ENCODE results near the gene DYNLL1. TPM values are rescaled to one million over a fixed set of nuclear protein-coding genes. Genes with fewer than 3 reads are reported as not detected.
"Not testable (repeated sequence)": the region's sequence is repeated elsewhere in the genome, so short reads cannot be mapped to it uniquely, and the experiment has no call there.

DYNLL1 gene
- total RNA-seq, 1 experiment from 2014 or later = 243 TPM

- Histone ChIP-seq H3K4me3 (replicated peaks in 1 of 2; ENCODE audit: low read depth in 1 of 2, low read length in 2 of 2) (no peak overlapping the region), H3K79me2 (ENCODE audit: insufficient read depth, low read length) (0 out of 2 replicates have a peak, but pooled peaks cover 2% of the 10 kb centered on the region), H2AFZ (ENCODE audit: low read depth, low read length, poor library complexity, severe bottlenecking) (no peak overlapping the region), H3K27ac (ENCODE audit: low read depth, low read length) (no peak overlapping the region), H3K9ac (ENCODE audit: low read length) (no peak overlapping the region), H3K4me1 (ENCODE audit: control insufficient read depth in 1 of 2, insufficient read depth in 2 of 2, low read length in 2 of 2) (no peaks in the 10 kb centered on the region), H3K27me3 (ENCODE audit: insufficient read depth, low read length) (no peaks in the 10 kb centered on the region), H3K9me3 (ENCODE audit: control insufficient read depth in 1 of 2, insufficient read depth in 1 of 2, low read depth in 1 of 2, low read length in 2 of 2) (no peaks in the 10 kb centered on the region), H4K20me1 (ENCODE audit: insufficient read depth) (no peaks in the 10 kb centered on the region), H3K9me2 (ENCODE audit: insufficient read depth) (no peaks in the 10 kb centered on the region), H3K36me3 (ENCODE audit: control insufficient read depth in 1 of 2, insufficient read depth in 2 of 2, low read length in 2 of 2) (no peaks in the 10 kb centered on the region; a peak in 2 of 4 replicates), H3K4me2 (ENCODE audit: low read length) (no peak overlapping the region)
- no TSS peak for BruUV-seq (replicated peaks)
- no peak for DNase-seq (ENCODE audit: low read depth, low spot score)
- no peak for ATAC-seq
- TF ChIP-seq CBX3 (IDR thresholded peaks at IDR 0.05; ENCODE audit: low read depth) (no peak), SIN3A (IDR thresholded peaks at IDR 0.05; ENCODE audit: low read depth) (no peak), YY1 (IDR thresholded peaks at IDR 0.05; ENCODE audit: extremely low read depth, insufficient replicate concordance, low read depth, low read length) (no peak), REST (IDR thresholded peaks at IDR 0.05; ENCODE audit: low read depth) (no peak), EGR1 (IDR thresholded peaks at IDR 0.05; ENCODE audit: low read depth) (no peak), SRF (IDR thresholded peaks at IDR 0.05; ENCODE audit: low read depth) (no peak), MAX (IDR thresholded peaks at IDR 0.05) (no peak)
- intact Hi-C loops (cut with micrococcal nuclease) = no loop called here
- ChIA-PET CTCF (interaction anchor here (1.2 kb wide), 1 partner anchor 12 kb away, joined by 3 read pairs; no protein-coding TSS in a partner anchor), POLR2A (no interaction called here), RAD21 (ENCODE audit: low non-redundant PET in 1 of 2, low total read pairs in 2 of 2, uncharacterized antibody in 2 of 2, unreplicated experiment in 2 of 2) (no interaction called here)
These were observed 9.7 kb upstream of the DYNLL1 start for GRCh38 chr12:120485961-120486881.

GRCh38 chr12:120487552-120487951 lies 8.4 kb upstream of the DYNLL1 start:
- H4K20me1 ChIP-seq (ENCODE audit: insufficient read depth); RAD21 ChIA-PET (ENCODE audit: low non-redundant PET in 1 of 2, low total read pairs in 2 of 2, uncharacterized antibody in 2 of 2, unreplicated experiment in 2 of 2); H3K9me3 ChIP-seq (ENCODE audit: control insufficient read depth in 1 of 2, insufficient read depth in 1 of 2, low read depth in 1 of 2, low read length in 2 of 2); ATAC-seq; H3K4me1 ChIP-seq (ENCODE audit: control insufficient read depth in 1 of 2, insufficient read depth in 2 of 2, low read length in 2 of 2); H3K27ac ChIP-seq (ENCODE audit: low read depth, low read length); H3K36me3 ChIP-seq (ENCODE audit: control insufficient read depth in 1 of 2, insufficient read depth in 2 of 2, low read length in 2 of 2); intact Hi-C loops (cut with micrococcal nuclease); H3K9ac ChIP-seq (ENCODE audit: low read length); H3K9me2 ChIP-seq (ENCODE audit: insufficient read depth); H3K27me3 ChIP-seq (ENCODE audit: insufficient read depth, low read length); H2AFZ ChIP-seq (ENCODE audit: low read depth, low read length, poor library complexity, severe bottlenecking); H3K79me2 ChIP-seq (ENCODE audit: insufficient read depth, low read length); DNase-seq (ENCODE audit: low read depth, low spot score); POLR2A ChIA-PET; BruUV-seq (replicated peaks); H3K4me2 ChIP-seq (ENCODE audit: low read length); H3K4me3 ChIP-seq (replicated peaks in 1 of 2; ENCODE audit: low read depth in 1 of 2, low read length in 2 of 2): not testable (repeated sequence)
- CTCF ChIA-PET = interaction anchor here (0.5 to 1.0 kb wide), 2 partner anchors 13 to 573 kb away, joined by 3 to 4 read pairs; no protein-coding TSS in a partner anchor
